HG03159 (cell line): Measurements from ENCODE around the gene TMPRSS9.
"Not testable (repeated sequence)": the region's sequence is repeated elsewhere in the genome, so short reads cannot be mapped to it uniquely, and the experiment has no call there.

Source experiments
- ATAC-seq: cut with Tn5 transposase; IDR thresholded peaks from one replicate; pipeline ENCODE4 v1.9.1; 2021; ENCODE audit warnings: mild to moderate bottlenecking, moderate library complexity; ENCODE audit not compliant: unreplicated experiment

Gene TMPRSS9

GRCh38 chr19:2341244-2341751 is 18.8 kb upstream of the TMPRSS9 start:
- no peak for ATAC-seq

- ATAC-seq = no peak
These were observed 18.1 kb upstream of the TMPRSS9 start for GRCh38 chr19:2341982-2342381.

GRCh38 chr19:2342656-2343288 is 17.3 kb upstream of the TMPRSS9 start:
- no peak for ATAC-seq

- no peak for ATAC-seq
These were observed 16.6 kb upstream of the TMPRSS9 start for GRCh38 chr19:2343289-2343982.

- ATAC-seq = no peak
These were observed 15.6 kb upstream of the TMPRSS9 start for GRCh38 chr19:2344381-2344870.

GRCh38 chr19:2345076-2345475 is 15.0 kb upstream of the TMPRSS9 start:
- no peak for ATAC-seq

GRCh38 chr19:2345794-2346663 is 14.0 kb upstream of the TMPRSS9 start:
- ATAC-seq = no peak

GRCh38 chr19:2349818-2350217 is 10.2 kb upstream of the TMPRSS9 start:
- ATAC-seq = not testable (repeated sequence)

- ATAC-seq = no peak
These were observed 9.4 kb upstream of the TMPRSS9 start for GRCh38 chr19:2350656-2351055.

GRCh38 chr19:2351591-2351990 is 8.5 kb upstream of the TMPRSS9 start:
- no peak for ATAC-seq

- no peak for ATAC-seq
These were observed 7.9 kb upstream of the TMPRSS9 start for GRCh38 chr19:2352121-2352520.

- ATAC-seq = no peak
These were observed 6.7 kb upstream of the TMPRSS9 start for GRCh38 chr19:2353159-2353886.

- ATAC-seq = no peak
These were observed 6.0 kb upstream of the TMPRSS9 start for GRCh38 chr19:2353887-2354592.

- ATAC-seq = no peak
These were observed 5.4 kb upstream of the TMPRSS9 start for GRCh38 chr19:2354670-2355069.

GRCh38 chr19:2355168-2356035 is 4.7 kb upstream of the TMPRSS9 start:
- ATAC-seq = no peak

- ATAC-seq = no peak
These were observed 3.9 kb upstream of the TMPRSS9 start for GRCh38 chr19:2356036-2356646.

GRCh38 chr19:2357279-2358206 is 2.5 kb upstream of the TMPRSS9 start:
- no peak for ATAC-seq
